A673 (cell line): ENCODE data around the gene SND1. TPM values are rescaled to one million over a fixed set of nuclear protein-coding genes. Genes with fewer than 3 reads are reported as not detected.
A peak's percentile ranks its signal among the peaks of the same experiment; 100 is the strongest.

Experiments
- BruUV-seq: library from RNA; stranded (reverse); fragments of 400-500 nt; replicated peaks from 2 replicates; lab custom pipeline; 2021; lab: Mats Ljungman, UMichigan
- CTCF ChIA-PET: fragments of 300-600 bp; sonication (Branson Sonifier 250); formaldehyde crosslinking; loops from one replicate; lab custom pipeline; 2022; ENCODE audit warnings: antibody characterized with exemption; lab: Charles Lee
- POLR2A ChIA-PET: fragments of 300-600 bp; sonication (Branson Sonifier 250); formaldehyde crosslinking; loops from one replicate; lab custom pipeline; 2022; ENCODE audit warnings: antibody characterized with exemption; ENCODE audit not compliant: low non-redundant PET; lab: Charles Lee
- DNase-seq: peaks from one replicate; pipeline ENCODE4 v3.0.0-alpha.2; 2015; ENCODE audit warnings: low spot score
- H3K27ac ChIP-seq: fragments of 200-600 bp; sonication (generic); 2 replicates; pipeline ENCODE4 v1.5.1; 2016; ENCODE audit warnings: mixed run types, low read depth, mild to moderate bottlenecking, mixed read lengths, antibody characterized with exemption, low read length; ENCODE audit not compliant: poor library complexity, severe bottlenecking
- H3K27me3 ChIP-seq: fragments of 200-600 bp; sonication (generic); replicated peaks from 2 replicates; pipeline ENCODE4 v1.6.1; 2017; ENCODE audit warnings: mixed run types, low read depth, mild to moderate bottlenecking, mixed read lengths, antibody characterized with exemption, low read length; ENCODE audit not compliant: insufficient read depth, poor library complexity
- H3K36me3 ChIP-seq: fragments of 200-600 bp; sonication (generic); 2 replicates; pipeline ENCODE4 v1.6.1; 2016; ENCODE audit warnings: mixed run types, mild to moderate bottlenecking, mixed read lengths, antibody characterized with exemption, low read length; ENCODE audit not compliant: insufficient read depth, poor library complexity, severe bottlenecking
- H3K4me1 ChIP-seq: fragments of 200-600 bp; sonication (generic); 2 replicates; pipeline ENCODE4 v1.6.1; 2017; ENCODE audit warnings: mixed run types, mild to moderate bottlenecking, mixed read lengths, antibody characterized with exemption, low read length; ENCODE audit not compliant: insufficient read depth, poor library complexity, severe bottlenecking
- H3K4me3 ChIP-seq: fragments of 200-600 bp; sonication (generic); 2 replicates; pipeline ENCODE4 v1.5.1; 2016; ENCODE audit warnings: low read depth, mixed run types, mild to moderate bottlenecking, mixed read lengths, low read length; ENCODE audit not compliant: poor library complexity, severe bottlenecking
- H3K9me3 ChIP-seq: fragments of 200-600 bp; sonication (generic); 2 replicates; pipeline ENCODE4 v1.6.1; 2016; ENCODE audit warnings: mixed run types, low read depth, mild to moderate bottlenecking, mixed read lengths, antibody characterized with exemption, low read length; ENCODE audit not compliant: poor library complexity, severe bottlenecking
- EZH2 ChIP-seq: fragments of 200-600 bp; sonication (generic); IDR thresholded peaks from 2 replicates; pipeline ENCODE4 v1.6.1; 2017; ENCODE audit warnings: borderline replicate concordance, low read depth, mild to moderate bottlenecking, mixed read lengths, antibody characterized with exemption, low read length; ENCODE audit not compliant: poor library complexity, severe bottlenecking
- intact Hi-C: fragments of 100-400 bp; cut with micrococcal nuclease; formaldehyde crosslinking; loops from one replicate; pipeline ENCODE4 v1.10.0; 2022; ENCODE audit not compliant: unreplicated experiment
- total RNA-seq: library from RNA; stranded (reverse); gene quantifications from 2 replicates; pipeline ENCODE4 v1.2.3, GENCODE V29; 2021
- TF ChIP-seq, protein P1 (sequence below): fragments of 300-800, 200-600 bp; sonication (generic); conservative IDR thresholded peaks from 2 replicates; pipeline ENCODE4 v1.5.1; 2017; ENCODE audit warnings: low read depth, mild to moderate bottlenecking, antibody characterized with exemption, low read length, moderate library complexity, mixed read lengths

SND1 gene
- total RNA-seq, 1 experiment from 2014 or later = 177 TPM

DNA sequence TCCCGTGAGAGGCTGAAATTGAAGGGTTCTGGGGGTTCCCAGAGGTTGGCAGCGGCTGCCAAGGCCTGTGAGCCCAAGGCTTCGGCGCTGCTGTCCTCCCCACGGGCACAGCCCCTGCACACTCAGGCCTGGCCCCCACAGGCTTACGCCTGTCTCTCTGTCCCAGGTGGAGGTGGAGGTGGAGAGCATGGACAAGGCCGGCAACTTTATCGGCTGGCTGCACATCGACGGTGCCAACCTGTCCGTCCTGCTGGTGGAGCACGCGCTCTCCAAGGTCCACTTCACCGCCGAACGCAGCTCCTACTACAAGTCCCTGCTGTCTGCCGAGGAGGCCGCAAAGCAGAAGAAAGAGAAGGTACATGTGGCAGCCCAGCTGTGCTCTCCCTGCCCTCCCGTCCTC is 422.3 kb downstream of the SND1 start:
- H3K4me3 ChIP-seq = no peak overlapping the region
- H3K27me3 ChIP-seq = no peaks in the 10 kb centered on the region
- intact Hi-C loops = no loop called here
- peaks cover 37% of the 10 kb centered on the region for H3K4me1 ChIP-seq
- ChIA-PET CTCF (no interaction called here), POLR2A (no interaction called here)
- peak overlapping the region; percentile 33 for H3K27ac ChIP-seq
- no peaks in the 10 kb centered on the region for H3K9me3 ChIP-seq
- no peaks in the 10 kb centered on the region for H3K36me3 ChIP-seq
- TF ChIP-seq, protein P1, sequence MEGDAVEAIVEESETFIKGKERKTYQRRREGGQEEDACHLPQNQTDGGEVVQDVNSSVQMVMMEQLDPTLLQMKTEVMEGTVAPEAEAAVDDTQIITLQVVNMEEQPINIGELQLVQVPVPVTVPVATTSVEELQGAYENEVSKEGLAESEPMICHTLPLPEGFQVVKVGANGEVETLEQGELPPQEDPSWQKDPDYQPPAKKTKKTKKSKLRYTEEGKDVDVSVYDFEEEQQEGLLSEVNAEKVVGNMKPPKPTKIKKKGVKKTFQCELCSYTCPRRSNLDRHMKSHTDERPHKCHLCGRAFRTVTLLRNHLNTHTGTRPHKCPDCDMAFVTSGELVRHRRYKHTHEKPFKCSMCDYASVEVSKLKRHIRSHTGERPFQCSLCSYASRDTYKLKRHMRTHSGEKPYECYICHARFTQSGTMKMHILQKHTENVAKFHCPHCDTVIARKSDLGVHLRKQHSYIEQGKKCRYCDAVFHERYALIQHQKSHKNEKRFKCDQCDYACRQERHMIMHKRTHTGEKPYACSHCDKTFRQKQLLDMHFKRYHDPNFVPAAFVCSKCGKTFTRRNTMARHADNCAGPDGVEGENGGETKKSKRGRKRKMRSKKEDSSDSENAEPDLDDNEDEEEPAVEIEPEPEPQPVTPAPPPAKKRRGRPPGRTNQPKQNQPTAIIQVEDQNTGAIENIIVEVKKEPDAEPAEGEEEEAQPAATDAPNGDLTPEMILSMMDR = no peak
- no peak for TF ChIP-seq EZH2
- DNase-seq = no peak
- no TSS peak for BruUV-seq

DNA sequence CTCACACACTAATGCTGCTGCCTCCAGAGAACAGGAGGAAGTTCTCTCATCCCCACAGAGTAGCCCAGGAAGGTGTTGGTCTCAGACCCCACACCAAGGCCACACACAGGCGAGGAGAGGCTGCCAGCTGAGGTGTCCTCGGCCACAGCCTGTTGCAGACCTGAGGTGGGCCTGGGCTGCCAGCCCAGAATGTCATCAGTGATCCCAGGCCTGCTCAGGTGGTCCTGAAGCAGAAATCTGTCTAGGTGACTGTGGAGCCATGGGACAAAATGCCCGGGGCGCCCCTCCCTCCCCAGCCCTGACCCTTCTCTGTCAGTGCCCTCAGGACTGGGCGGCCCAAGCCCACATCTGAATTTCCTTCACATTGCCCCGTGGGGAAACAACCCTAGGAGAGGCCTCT is 422.7 kb downstream of the SND1 start:
- Histone ChIP-seq H3K27me3 (no peaks in the 10 kb centered on the region), H3K36me3 (no peaks in the 10 kb centered on the region), H3K4me3 (no peak overlapping the region), H3K9me3 (no peaks in the 10 kb centered on the region), H3K27ac (no peak overlapping the region), H3K4me1 (peaks cover 37% of the 10 kb centered on the region)
- TF ChIP-seq, protein P1 = no peak
- no peak for TF ChIP-seq EZH2
- no peak for DNase-seq
- no TSS peak for BruUV-seq
- ChIA-PET CTCF (interaction anchor here (1.3 kb wide), 1 partner anchor 135 kb away, joined by 3 read pairs; no protein-coding TSS in a partner anchor), POLR2A (no interaction called here)
- intact Hi-C loops = no loop called here

DNA sequence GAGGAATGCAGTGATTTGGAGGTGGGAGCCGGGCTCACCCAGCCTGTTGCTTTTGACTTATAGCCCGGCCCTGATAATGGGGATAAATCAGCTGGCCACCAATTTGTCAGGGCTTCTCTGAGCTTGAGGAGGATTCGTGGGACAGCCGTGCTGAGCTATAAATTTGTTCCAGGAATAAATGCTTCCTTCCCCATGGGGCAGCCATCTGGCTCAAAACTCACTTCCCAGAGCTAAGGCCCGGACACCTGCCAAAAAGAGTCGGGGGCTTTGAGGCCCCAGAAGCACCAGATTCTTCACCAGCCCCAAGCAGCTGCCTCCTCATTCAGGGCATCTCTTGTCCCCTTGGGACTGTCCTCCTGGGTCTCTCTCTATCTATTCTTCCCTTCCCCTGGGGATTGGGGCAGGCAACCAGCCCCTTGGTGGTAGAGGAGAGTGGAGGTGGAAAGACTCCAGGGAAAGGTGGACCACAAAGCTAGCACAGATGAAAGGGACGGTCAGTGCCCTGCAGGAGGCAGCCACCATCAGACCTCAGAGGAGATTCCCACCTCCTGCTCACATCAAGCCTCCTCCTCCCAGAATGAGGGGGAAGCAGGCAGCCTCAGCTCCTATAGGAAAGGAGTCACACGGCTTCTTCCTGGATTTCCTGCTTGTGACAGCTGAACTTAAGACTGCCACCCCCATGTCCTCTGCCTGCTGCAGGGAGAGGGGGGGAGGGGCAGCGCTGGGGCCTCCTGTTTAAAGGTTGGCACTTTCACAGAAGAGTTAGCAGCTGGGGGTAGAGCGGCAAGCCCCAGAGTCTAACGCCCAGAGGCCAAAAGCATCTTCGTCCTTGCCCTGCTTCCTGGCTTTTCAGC is 423.5 kb downstream of the SND1 start:
- no peak for DNase-seq

More for the DNA sequence above, 423.5 kb downstream of the SND1 start:
- H3K4me3 ChIP-seq = no peak overlapping the region
- no TSS peak for BruUV-seq
- intact Hi-C loops = no loop called here
- H3K36me3 ChIP-seq = no peaks in the 10 kb centered on the region
- TF ChIP-seq, protein P1 = no peak
- TF ChIP-seq EZH2 = no peak
- H3K4me1 ChIP-seq = peaks cover 37% of the 10 kb centered on the region
- POLR2A ChIA-PET = interaction anchor here (0.7 kb wide), 1 partner anchor 14 kb away, joined by 6 read pairs; no protein-coding TSS in a partner anchor
- CTCF ChIA-PET = interaction anchor here (1.3 kb wide), 1 partner anchor 134 kb away, joined by 3 read pairs; no protein-coding TSS in a partner anchor
- H3K9me3 ChIP-seq = no peaks in the 10 kb centered on the region
- H3K27me3 ChIP-seq = no peaks in the 10 kb centered on the region
- H3K27ac ChIP-seq = no peak overlapping the region
